ENCODE measurements around the gene FRYL.

DNA sequence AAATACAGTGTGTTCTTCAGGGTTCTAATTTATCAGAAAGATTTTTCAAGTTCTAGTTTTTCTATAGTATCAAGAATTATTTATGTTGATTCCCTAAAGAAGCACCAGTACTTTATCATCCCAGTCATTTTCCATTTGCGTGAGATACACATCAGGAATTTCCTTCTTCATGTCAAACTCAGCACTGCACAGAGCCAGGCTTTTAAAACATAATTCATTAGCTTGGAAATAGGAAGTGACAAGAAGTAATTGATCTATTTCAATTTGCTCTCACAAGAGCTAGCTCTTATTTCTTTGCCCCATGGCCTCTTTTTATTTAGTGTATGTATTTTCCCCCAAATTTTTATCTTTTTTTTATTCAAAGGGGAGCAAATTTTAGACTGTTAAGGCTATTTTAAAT is 309.9 kb downstream of the FRYL start:
- TF ChIP-seq, protein P1, sequence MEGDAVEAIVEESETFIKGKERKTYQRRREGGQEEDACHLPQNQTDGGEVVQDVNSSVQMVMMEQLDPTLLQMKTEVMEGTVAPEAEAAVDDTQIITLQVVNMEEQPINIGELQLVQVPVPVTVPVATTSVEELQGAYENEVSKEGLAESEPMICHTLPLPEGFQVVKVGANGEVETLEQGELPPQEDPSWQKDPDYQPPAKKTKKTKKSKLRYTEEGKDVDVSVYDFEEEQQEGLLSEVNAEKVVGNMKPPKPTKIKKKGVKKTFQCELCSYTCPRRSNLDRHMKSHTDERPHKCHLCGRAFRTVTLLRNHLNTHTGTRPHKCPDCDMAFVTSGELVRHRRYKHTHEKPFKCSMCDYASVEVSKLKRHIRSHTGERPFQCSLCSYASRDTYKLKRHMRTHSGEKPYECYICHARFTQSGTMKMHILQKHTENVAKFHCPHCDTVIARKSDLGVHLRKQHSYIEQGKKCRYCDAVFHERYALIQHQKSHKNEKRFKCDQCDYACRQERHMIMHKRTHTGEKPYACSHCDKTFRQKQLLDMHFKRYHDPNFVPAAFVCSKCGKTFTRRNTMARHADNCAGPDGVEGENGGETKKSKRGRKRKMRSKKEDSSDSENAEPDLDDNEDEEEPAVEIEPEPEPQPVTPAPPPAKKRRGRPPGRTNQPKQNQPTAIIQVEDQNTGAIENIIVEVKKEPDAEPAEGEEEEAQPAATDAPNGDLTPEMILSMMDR (IDR thresholded peaks at IDR 0.05): no peak
- no peak for TF ChIP-seq ZFX (IDR thresholded peaks at IDR 0.05; ENCODE audit: borderline replicate concordance)

All from 22Rv1 (cell line).